Cardiac muscle cell (in vitro differentiated cells and primary cell): ENCODE results near the gene ESRRG. TPM values are rescaled to one million over a fixed set of nuclear protein-coding genes. Genes with fewer than 3 reads are reported as not detected.
A peak's percentile ranks its signal among the peaks of the same experiment; 100 is the strongest.

Source experiments
- DNase-seq, 2 donors: peaks; one replicate each; pipeline versions ENCODE4 v3.0.0 to v3.0.0-alpha.2; 2010 to 2017; ENCODE audit warnings: low read depth in 1 of 2, low spot score in 1 of 2
- H3K27ac ChIP-seq: fragments of 200-600 bp; sonication (generic); 2 replicates; pipeline ENCODE4 v1.5.1; 2016
- H3K27me3 ChIP-seq: fragments of 200-600 bp; sonication (generic); 2 replicates; pipeline ENCODE4 v1.6.0; 2016; ENCODE audit warnings: control low read depth
- H3K36me3 ChIP-seq: fragments of 200-600 bp; sonication (generic); 2 replicates; pipeline ENCODE4 v1.5.1; 2016; ENCODE audit warnings: control low read depth
- H3K4me1 ChIP-seq: fragments of 200-600 bp; sonication (generic); 2 replicates; pipeline ENCODE4 v1.8.1; 2017; ENCODE audit warnings: low read depth, mild to moderate bottlenecking, mixed run types
- H3K4me3 ChIP-seq: fragments of 200-600 bp; sonication (generic); 2 replicates; pipeline ENCODE4 v1.5.1; 2016; ENCODE audit warnings: mild to moderate bottlenecking
- H3K9me3 ChIP-seq: fragments of 200-600 bp; sonication (generic); 2 replicates; pipeline ENCODE4 v1.5.1; 2017; ENCODE audit warnings: low read depth, mild to moderate bottlenecking, control low read depth
- polyA plus RNA-seq: library from polyadenylated mRNA; unstranded; fragments of >200 nt; fragmentation: Nextera tagmentation; extraction: Ambion mirVana; gene quantifications from 2 replicates; pipeline ENCODE4 v1.2.1, GENCODE V29; 2016
- total RNA-seq: library from RNA; depleted of rRNA; stranded (reverse); fragments of >200 nt; gene quantifications from 2 replicates; pipeline ENCODE4 v1.2.3, GENCODE V29; 2016
- TF ChIP-seq, protein P1 (sequence below): IDR thresholded peaks from 2 replicates; pipeline ENCODE4 v1.5.1; 2012; ENCODE audit warnings: low read depth, mild to moderate bottlenecking, low read length

ESRRG gene
- total and polyA plus RNA-seq, 2 experiments from 2014 or later: 41.5 to 62.2 TPM

GRCh38 chr1:216617081-216617875 is 106.0 kb downstream of the ESRRG start:
- Histone ChIP-seq H3K4me3 (no peak overlapping the region), H3K27ac (peak overlapping the region; percentile 95), H3K27me3 (no peaks in the 10 kb centered on the region), H3K36me3 (no peaks in the 10 kb centered on the region), H3K4me1 (peaks cover 53% of the 10 kb centered on the region), H3K9me3 (no peaks in the 10 kb centered on the region)
- TF ChIP-seq, protein P1, sequence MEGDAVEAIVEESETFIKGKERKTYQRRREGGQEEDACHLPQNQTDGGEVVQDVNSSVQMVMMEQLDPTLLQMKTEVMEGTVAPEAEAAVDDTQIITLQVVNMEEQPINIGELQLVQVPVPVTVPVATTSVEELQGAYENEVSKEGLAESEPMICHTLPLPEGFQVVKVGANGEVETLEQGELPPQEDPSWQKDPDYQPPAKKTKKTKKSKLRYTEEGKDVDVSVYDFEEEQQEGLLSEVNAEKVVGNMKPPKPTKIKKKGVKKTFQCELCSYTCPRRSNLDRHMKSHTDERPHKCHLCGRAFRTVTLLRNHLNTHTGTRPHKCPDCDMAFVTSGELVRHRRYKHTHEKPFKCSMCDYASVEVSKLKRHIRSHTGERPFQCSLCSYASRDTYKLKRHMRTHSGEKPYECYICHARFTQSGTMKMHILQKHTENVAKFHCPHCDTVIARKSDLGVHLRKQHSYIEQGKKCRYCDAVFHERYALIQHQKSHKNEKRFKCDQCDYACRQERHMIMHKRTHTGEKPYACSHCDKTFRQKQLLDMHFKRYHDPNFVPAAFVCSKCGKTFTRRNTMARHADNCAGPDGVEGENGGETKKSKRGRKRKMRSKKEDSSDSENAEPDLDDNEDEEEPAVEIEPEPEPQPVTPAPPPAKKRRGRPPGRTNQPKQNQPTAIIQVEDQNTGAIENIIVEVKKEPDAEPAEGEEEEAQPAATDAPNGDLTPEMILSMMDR: no peak
- peak in 1 of 2 donors; percentile 45 for DNase-seq

GRCh38 chr1:216616425-216616824 is 106.8 kb downstream of the ESRRG start:
- Histone ChIP-seq H3K36me3 (no peaks in the 10 kb centered on the region), H3K4me1 (peaks cover 53% of the 10 kb centered on the region), H3K27me3 (no peaks in the 10 kb centered on the region), H3K27ac (peak overlapping the region; percentile 95), H3K4me3 (no peak overlapping the region), H3K9me3 (no peaks in the 10 kb centered on the region)
- TF ChIP-seq, protein P1: no peak
- DNase-seq: no peak

DNA sequence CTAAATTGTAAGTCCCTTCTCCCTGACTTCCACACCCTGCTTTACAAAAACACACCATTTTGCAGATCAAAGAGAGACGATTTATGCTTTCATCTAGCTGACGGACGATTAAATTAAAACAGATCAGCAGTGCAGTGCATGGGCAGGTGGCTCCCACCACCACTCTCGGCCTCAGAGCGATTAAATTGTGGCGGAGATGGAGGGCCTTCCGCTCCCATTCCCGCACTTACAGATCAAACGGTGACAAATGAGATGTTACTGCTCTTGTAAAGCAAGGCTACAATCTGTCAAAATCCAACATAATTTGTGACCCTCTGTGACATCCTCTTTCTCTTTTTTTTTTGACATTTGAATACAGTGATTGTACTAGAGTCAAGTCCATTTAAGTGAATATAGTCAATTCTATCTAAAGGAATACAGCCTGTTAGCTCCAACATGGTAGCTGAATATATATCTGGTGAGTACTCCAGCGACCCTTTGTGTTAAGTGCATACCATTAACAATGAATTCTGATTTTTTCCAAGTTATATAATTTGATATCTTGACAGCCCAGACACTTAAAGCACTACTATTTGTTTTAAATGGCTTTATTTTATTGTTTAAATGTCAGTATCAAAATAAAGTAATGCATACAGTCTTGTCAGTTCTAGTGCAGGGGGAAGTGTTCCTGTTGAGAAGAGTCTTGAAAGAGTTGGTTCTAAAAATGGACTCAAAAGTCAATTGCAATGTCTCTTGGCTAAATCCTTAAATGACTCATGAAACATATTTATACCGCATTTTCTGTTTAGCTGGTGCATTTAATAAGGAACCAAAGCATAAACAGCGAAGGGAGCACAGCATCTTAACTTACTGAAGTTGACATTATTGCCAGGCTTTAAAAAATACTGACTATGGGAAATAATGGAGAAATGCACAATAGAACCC is 109.0 kb downstream of the ESRRG start:
- H3K4me1 ChIP-seq: peaks cover 63% of the 10 kb centered on the region
- no peak for DNase-seq
- H3K4me3 ChIP-seq: no peak overlapping the region
- H3K27me3 ChIP-seq: no peaks in the 10 kb centered on the region
- no peaks in the 10 kb centered on the region for H3K9me3 ChIP-seq
- H3K36me3 ChIP-seq: no peaks in the 10 kb centered on the region
- TF ChIP-seq, protein P1: no peak
- peak overlapping the region; percentile 95 for H3K27ac ChIP-seq

GRCh38 chr1:216612291-216612690 is 110.9 kb downstream of the ESRRG start:
- Histone ChIP-seq H3K9me3 (no peaks in the 10 kb centered on the region), H3K27ac (no peak overlapping the region), H3K4me1 (peaks cover 51% of the 10 kb centered on the region), H3K36me3 (no peaks in the 10 kb centered on the region), H3K27me3 (no peaks in the 10 kb centered on the region), H3K4me3 (no peak overlapping the region)
- TF ChIP-seq, protein P1: no peak
- DNase-seq: no peak

DNA sequence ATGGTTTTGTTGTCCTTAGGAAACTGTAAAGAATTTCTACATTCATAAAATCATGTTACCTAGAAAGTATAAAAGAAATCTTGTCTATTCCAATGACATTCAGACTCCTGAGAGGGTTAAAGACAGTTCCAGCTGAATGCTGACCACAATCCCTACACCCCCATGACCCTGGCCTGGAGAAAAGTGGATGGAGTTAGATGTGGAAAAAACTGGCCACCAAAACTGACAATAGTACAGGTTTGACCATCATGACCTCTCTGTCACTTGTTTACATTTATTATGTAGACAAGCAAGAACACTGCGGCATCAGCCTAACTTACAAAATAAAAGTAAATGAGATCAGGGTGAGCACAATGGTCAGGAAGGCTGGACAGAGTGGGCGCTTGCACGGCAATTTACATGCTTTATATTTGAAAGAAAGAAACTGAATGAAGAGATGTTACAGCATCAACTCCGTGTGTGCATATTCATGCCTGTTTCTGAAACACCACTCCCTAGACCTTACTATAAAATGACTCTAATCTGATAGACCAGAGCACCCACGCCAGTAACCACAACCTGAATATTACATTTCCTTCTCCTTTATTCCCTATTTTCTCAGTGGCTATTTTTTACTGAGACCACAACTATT is 116.0 kb downstream of the ESRRG start:
- Histone ChIP-seq H3K27ac (peak overlapping the region; percentile 29), H3K4me3 (no peak overlapping the region), H3K27me3 (no peaks in the 10 kb centered on the region), H3K36me3 (no peaks in the 10 kb centered on the region), H3K9me3 (no peaks in the 10 kb centered on the region), H3K4me1 (peaks cover 44% of the 10 kb centered on the region)
- no peak for DNase-seq
- TF ChIP-seq, protein P1: no peak
